Measurements from ENCODE around the gene NEURL4.

Gene NEURL4

DNA sequence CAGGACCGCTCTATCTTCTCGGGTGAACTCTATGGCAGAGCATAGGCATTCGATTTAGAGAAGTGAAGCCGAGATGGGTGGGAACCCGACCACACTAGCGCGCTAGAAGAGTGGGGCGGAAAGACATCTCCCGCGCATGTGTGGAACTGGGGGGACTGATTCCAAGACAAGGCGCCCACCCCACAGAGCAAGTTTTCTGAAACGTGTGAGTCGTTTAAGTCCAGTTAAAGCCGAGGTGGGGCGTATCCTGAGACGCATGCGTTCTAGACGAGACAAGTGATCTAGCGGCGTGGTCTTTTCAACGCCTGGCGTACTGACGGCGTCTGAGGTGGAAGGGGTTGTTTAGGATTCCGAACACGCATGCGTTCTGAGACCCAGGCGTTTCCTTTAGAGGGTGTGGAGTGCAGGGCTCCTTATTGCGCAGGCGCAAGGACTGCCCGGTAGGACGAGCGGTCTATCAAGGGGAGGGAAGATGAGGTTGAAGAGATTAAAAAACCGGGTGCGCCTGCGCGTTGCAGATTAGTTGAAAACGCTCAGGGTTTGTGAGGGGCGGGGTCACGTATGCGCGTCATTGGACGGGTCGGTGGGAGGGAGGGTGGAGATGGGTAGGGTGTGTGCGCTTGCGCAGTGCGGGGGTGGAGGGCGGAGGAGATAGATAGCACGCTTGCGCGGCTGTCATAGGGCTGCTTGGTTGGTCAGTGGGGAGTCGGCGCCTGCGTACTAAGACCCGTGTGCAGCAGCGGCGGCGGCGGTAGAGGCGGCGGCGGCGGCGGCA, 22.0 kb downstream of the NEURL4 start, which contains the start of gene EIF5A:
TSS of gene EIF5A (plus strand) at position 718 of the 775 bp plus-strand sequence. CDS start 2,008 bp downstream, outside the sequence.
- DNase-seq (ENCODE audit: low read depth in 2 of 3, low spot score in 2 of 3), result peak; percentile 99 to 100 (median 100)

DNA sequence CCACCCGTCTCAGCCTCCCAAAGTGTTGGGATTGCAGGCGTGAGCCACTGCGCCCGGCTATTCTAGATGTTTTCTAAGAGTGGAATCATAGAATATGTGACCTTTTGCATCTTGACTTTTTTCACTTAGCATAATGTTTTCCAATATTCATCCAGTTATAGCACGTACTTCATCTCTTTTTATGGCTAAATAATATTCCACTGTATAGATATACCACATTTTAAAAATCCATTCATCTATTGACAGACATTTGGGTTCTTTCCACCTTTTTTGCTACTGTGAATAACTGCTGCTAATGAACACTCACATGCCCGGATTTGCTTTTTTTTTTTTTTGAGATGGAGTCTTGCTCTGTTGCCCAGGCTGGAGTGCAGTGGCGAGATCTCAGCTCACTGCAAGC, 25.0 kb downstream of the NEURL4 start:
- no peak for DNase-seq (ENCODE audit: low read depth in 2 of 3, low spot score in 2 of 3)

DNA sequence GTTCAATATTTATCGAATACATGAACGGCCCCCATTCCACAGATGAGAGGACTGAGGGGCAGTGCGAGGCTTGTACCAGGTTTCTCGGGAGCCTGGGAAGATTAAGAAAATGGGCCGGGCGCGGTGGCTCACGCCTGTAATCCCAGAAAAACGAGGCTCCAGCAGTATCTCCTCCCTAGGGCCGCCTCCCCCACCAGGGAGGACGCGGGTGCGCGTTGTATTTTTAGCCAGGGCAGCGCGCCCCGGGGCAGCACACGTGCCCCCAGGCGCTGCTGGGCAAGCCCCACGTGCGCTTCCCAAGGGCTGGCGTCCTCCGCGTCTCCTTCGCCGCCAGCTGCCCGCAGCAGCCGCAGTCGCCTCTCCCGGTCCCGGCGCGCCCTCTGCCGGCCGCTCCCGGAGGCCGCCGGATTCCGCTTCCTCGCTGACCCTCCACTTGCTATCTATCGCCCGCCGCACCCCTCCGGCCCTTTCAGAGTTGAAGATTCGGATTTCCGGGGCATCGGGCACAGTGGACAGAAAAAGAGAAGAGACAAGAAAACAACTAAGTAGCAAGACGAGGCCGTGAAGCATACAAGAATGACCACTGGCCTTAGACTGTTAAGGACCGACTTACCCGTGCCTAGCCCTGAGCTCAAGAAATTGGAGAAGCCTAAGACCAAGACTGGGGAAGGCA, 32.8 kb downstream of the NEURL4 start:
- peak in 1 of 3 experiments; percentile 59 for DNase-seq (ENCODE audit: low read depth in 2 of 3, low spot score in 2 of 3)

DNA sequence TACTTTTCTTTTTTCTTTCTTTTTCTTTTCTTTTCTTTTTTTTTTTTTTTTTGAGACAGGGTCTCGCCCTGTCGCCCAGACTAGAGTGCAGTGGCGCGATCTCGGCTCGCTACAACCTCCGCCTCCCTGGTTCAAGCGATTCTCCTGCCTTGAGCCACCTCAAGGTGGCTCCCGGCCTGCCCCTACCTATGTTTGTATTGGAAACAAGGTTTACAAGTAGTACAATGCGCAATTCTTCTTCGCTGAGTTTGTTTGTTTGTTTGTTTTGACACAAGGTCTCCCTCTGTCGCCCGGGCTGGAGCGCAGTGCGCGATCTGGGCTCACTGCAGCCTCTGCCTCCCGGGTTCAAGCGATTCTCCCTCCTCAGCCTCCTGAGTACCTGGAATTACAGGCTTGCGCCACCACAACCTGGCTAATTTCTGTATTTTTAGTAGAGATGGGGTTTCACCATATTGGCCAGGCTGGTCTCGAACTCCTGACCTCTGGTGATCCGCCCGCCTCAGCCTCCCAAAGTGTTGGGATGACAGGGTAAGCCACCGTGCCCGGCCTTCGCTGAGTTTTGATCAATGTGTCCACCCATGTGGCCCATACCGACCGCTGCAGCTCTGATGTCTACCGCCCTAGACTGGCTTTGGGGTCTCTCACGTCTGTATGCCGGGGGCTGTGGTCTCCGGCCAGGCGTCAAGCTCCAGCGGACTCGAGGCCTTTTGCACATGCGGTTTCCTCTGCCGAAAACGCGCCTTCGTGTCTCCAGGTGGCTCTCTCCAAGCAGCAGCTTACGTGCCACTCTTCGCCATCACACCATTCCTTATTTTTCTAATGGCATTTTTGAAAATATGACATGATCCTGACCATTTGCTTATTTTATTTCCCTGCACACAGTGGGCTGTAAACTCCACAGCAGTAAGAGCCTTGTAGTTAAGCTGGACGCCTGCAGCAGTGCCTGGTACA, 33.6 kb downstream of the NEURL4 start:
- DNase-seq (ENCODE audit: low read depth in 2 of 3, low spot score in 2 of 3), result no peak

DNA sequence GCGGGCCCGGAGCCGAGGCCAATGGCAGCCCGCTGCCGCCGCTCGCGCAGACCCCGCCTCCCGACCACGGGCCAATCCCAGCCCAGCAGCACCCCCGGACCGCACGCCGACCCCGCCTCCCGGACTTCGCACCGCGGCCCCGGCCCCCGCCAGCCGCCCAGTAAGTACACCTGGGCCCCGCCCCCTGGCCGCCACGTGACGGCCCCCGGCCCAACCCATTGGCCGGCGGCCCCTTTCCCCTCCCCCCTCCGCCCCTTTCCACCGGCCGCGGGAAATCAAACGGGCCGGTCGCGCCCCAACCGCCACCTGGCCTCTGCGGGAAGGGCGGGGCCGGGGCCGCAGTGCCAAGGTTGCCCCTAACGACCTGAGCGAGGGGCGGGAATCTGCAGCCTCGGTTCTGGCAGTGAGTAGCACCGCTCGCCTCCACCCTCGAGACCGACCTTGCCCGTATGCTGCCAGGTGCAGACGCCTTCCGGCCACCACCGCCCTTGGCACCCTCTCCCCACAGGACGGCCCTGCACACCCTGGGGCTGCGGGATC, 34.5 kb downstream of the NEURL4 start, which contains the start of gene YBX2:
TSS of gene YBX2 (minus strand) at position 26 of the 540 bp plus-strand sequence. CDS start 139 bp downstream, outside the sequence.
- DNase-seq (ENCODE audit: low read depth in 2 of 3, low spot score in 2 of 3), result peak in 1 of 3 experiments; percentile 55

DNA sequence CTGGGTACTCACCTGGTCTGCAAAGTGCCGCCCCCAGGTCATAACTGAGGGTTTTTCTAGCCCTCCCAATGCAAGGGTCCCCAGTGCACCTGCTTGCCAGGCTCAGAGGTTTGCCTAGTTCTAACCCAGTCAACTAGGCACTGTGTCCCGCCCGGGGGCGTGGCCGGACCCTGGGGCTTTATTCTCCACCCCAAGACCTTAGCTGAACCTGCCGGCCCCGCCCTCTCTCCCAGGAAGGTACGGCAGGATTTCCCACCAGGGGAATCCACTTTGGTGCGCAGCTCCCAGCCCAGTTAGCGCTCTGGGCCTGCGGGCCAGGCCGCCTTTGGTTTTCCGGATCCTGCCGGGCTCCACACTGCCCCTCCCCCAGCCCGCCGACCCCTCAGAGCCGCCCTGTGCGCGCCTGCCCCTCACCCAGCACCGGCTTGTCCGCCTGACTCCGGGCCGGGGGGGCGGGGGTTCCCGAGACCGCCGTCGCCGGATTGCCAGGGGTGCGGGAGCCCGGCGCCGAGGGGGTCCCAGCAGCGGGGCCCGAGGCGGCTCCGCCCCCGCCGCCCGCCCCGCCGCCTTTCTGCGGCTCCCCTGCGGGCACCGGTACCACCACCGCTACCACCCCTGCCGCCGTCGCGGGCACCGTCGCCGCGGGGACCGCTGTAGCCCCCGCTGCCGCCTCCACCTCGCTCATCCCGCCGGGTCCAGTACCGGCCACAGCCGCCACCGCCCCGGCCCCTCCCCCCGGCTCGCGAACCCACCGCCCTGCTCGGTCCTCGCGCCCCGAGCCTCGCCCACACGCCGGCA, 35.1 kb downstream of the NEURL4 start:
- DNase-seq (ENCODE audit: low read depth in 2 of 3, low spot score in 2 of 3), result no peak

DNA sequence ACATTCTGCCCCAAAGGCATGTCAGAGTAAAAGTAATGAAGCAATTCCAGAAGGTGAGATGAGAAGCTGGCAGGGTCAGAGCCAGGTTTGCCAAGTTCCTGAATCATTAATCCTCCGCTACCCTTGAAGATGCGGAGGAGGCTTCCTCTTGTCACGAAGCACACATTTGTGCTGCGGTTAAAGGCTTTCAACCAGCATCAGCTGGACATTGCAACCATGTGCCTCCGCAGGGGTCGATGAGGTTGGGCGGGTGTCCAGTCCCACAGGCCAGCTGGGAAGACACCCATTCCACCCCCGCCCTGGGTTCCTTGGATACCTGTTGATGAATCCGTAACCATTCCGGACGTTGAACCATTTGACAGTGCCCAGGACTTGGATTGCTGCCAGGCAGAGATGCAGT, 36.0 kb downstream of the NEURL4 start:
- DNase-seq (ENCODE audit: low read depth in 2 of 3, low spot score in 2 of 3), result no peak

DNA sequence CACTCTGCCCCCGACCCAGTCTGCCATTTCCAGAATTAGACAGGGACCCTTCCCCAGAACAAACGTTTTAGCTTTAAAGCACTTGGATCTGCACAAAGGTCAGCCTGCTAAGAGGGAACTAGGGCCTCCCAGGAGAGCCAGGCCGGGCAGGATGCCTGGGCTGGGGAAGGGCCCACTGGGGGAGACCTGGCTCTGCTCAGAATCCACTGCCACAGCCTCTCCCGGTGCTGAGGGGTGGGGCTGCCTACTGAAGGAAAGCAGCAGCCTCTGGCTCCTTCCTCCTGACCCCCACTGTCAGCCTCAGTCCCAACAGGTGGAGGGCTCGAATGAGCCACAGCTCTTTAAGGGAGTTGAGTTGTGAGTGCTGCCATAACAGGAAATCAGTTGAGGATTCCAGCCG, 36.4 kb downstream of the NEURL4 start:
- DNase-seq (ENCODE audit: low read depth in 2 of 3, low spot score in 2 of 3), result no peak

DNA sequence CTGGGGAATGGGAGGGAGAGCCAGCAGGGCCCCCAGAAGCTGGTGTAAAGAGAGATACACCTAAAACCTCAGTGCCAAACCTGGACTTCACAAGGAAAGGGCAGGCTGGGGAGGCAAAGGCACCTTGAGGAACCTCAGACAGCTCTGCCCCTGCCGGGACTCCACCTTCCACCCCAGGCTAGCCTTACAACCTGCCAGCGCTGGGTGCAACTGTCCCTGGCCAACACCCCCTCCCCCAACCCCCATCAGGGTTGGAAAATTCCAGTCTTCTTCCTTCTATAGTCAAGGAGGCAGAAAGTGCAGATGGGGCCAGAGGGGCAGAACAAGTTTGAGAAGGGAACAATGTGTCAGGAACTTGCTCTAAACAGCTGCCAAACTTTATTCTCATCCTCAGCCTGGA, 36.9 kb downstream of the NEURL4 start:
- DNase-seq (ENCODE audit: low read depth in 2 of 3, low spot score in 2 of 3), result no peak

DNA sequence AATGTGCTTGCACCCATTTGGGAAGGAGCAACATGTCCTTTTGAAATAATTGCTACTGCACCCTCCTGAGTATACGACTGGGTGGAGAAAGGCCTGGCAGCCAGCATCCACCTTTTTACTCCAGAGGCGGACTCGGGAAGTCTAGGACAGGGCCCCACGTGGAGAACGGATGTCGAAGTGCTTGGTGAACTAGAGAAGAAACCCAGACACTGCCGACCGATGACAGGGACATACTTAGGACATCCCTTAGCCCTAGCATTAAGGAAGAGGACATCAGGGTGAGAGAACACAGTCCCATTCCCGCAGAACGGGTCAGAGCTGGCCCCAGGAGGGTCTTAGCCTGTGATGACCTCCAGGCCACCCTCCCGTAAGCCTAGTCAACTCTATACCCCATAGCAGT, 38.5 kb downstream of the NEURL4 start:
- DNase-seq (ENCODE audit: low read depth in 2 of 3, low spot score in 2 of 3), result no peak

DNA sequence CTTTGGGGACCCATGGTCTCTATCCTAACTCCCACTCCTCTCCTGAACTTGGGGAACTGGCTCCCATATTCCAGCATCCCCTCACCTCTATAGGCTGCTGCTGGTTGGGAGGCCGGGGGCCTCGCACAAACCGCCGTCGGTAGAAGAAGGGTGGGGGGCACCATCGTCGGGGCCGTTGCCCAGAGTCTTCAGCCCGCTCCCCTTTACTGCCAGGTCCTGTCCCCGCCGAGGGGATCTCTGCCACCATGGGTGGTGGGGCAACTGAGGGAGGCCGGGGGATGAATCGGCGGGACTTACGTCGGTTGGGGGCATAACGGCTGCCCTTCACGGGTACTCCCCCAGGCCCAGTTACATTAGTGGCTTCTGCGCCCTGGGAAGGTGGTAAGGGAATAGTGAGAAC, 39.0 kb downstream of the NEURL4 start:
- no peak for DNase-seq (ENCODE audit: low read depth in 2 of 3, low spot score in 2 of 3)

DNA sequence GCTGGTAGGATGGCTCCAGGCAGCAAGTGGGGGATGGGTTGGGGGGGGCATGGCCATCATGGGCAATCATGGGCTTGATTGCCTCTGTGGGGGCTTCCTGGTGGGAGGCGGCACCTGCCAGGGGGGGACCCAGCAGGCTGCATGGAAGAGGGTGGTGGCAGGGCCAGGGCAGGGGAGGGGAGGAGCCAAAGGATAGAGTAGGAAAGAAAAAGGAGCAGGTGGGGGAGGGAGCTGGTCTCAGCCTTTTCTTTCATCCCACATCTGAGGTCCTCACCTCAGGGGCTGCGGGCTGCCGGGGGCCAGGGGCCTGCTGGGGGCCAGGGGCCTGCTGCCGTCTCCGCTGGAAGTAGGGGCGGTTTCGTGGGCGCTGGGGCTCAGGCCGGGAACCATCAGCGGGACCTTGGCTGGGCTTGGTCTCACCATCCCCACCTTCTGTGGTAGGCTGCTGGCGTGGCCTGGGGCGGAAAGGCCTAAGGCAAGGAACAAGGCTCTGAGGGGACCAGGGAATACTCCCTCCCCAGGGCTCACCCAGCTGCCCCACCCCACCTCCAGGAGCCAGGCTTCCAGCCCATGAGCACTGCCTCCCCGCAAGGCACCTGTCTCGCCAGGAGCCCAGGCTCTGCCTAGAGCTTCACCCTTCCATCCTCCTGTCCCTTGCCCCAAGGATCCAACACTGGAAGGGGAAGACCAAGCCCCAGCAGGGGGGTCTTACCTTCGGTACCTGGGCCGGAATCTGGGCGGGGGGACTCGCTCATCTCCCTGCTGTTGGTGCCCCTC, 39.7 kb downstream of the NEURL4 start:
- DNase-seq (ENCODE audit: low read depth in 2 of 3, low spot score in 2 of 3), result no peak

DNA sequence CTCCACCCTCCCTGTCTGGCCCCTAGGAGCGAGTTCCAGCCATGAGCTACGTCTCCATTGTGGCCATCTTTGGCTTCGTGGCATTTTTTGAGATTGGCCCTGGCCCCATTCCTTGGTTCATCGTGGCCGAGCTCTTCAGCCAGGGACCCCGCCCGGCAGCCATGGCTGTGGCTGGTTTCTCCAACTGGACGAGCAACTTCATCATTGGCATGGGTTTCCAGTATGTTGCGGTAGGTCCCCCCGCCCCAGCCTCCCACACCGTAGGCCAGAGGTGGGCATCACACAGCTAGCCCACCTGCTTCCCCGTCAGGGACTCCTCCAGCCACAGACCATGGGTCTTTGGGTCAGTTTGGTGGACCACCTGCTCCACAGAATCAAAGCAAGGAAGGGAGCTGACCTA, 43.5 kb downstream of the NEURL4 start:
- DNase-seq (ENCODE audit: low read depth in 2 of 3, low spot score in 2 of 3), result no peak

DNA sequence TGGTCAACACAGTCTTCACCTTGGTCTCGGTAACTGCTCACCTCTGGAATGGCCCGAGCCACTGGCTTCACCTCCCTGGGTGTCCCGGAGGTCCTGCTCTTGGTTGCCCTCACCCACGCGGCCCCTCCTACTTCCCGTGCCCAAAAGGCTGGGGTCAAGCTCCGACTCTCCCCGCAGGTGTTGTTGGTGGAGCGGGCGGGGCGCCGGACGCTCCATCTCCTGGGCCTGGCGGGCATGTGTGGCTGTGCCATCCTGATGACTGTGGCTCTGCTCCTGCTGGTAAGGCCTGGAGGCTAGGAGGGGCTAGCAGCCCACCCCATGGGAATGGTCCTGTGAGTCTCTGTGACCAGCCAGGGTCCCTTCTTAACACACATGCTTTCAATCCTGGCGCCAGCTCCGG, 44.2 kb downstream of the NEURL4 start:
- DNase-seq (ENCODE audit: low read depth in 2 of 3, low spot score in 2 of 3), result no peak

DNA sequence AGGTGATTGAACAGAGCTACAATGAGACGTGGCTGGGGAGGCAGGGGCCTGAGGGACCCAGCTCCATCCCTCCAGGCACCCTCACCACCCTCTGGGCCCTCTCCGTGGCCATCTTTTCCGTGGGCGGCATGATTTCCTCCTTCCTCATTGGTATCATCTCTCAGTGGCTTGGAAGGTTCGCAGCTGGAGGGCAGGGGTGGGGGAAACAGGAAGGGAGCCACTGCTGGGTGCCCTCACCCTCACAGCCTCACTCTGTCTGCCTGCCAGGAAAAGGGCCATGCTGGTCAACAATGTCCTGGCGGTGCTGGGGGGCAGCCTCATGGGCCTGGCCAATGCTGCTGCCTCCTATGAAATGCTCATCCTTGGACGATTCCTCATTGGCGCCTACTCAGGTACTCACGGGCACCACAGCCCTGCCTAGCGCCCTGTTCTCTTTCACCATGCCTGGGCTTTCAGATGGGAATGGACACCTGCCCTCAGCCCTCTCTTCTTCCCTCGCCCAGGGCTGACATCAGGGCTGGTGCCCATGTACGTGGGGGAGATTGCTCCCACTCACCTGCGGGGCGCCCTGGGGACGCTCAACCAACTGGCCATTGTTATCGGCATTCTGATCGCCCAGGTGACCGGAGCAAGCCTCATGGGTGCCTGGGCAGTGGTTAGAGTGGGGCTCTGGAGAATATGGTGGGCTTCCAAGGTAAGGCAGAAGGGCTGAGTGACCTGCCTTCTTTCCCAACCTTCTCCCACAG, 45.5 kb downstream of the NEURL4 start:
- DNase-seq (ENCODE audit: low read depth in 2 of 3, low spot score in 2 of 3), result no peak

DNA sequence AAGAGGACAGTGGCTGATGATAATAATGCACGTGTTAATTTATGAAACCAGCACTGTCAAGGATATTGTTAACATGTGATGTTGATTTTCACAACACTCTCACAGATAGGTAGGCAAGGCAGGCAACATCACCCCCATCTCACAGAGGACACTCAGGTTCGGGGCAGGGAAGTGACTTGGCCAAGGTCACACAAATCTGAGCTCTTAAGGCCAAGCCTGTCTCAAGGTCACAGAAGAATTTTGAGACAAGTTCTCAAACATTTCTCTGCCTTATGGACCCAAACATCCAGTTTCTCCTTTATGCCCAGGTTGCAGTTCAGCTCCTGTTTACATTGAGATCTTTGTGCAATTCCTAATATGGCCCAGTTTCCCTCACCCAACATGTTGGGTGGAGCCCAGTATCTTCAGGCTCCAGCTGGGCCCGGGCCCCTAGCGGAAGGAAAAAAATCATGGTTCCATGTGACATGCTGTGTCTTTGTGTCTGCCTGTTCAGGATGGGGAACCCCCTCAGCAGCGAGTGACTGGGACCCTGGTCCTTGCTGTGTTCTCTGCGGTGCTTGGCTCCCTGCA, 46.3 kb downstream of the NEURL4 start:
- DNase-seq (ENCODE audit: low read depth in 2 of 3, low spot score in 2 of 3), result no peak

DNA sequence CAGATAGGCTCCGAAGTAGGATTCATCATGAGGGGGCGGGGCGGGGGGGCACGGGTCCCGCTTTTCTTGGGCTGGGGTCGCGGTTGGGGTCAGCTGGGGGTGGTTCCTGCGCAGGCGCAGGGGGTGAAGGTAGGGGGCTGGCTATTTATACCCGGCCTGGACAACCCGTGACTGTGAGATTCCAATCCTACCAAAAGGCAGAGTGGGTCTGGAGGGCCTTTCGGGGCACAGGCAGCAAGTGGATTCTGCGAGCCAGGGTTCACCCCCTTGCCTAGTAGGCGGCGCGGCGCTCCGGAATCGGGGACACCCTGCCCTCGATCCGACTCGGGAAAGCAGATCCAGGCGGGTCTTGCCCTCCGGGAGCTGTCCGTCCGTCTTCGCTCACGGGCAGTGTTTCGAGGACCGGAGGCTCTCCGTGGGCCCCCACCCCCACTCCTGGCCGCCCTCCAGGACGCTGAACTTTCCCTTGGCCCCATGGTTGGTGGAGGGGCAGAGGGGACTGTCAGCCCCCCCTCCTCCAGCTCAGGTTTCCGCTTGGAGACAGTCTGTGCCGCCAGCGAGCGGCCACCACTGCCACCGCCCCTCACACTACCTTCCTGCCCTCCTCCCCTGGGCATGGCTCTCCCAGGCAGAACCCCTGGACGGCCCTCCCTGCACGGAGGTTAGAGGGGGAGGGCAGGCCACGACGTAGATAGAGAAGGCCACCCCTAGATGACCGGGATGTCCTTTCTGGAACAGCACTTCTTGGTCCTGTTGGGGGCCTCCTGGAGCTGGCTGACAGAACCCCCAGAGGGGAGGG, 47.0 kb downstream of the NEURL4 start:
- no peak for DNase-seq (ENCODE audit: low read depth in 2 of 3, low spot score in 2 of 3)
